WTC11 (cell line): Measurements from ENCODE around the gene TSPAN9.

ENCODE experiments used
- CREB1 ChIP-seq: sonication (generic); formaldehyde crosslinking; IDR thresholded peaks from 2 replicates; pipeline ENCODE4 v1.8.0; 2023; ENCODE audit warnings: mild to moderate bottlenecking, missing genetic modification reagents
- CTCF ChIP-seq: fragments of 200-600 bp; IDR thresholded peaks from 2 replicates; pipeline ENCODE4 v1.8.0; 2022; ENCODE audit warnings: antibody characterized with exemption
- MXD4 ChIP-seq: fragments of 250-450 bp; sonication (Bioruptor Pico); IDR thresholded peaks from 2 replicates; pipeline ENCODE4 v1.8.0; 2021; ENCODE audit warnings: mild to moderate bottlenecking, moderate library complexity, borderline replicate concordance
- TF ChIP-seq, protein P1 (sequence below): sonication (generic); formaldehyde crosslinking; IDR thresholded peaks from 2 replicates; pipeline ENCODE4 v1.8.1; 2022; ENCODE audit warnings: low read depth, missing genetic modification reagents, borderline replicate concordance
- TF ChIP-seq, protein P2 (sequence below): sonication (generic); formaldehyde crosslinking; IDR thresholded peaks from 2 replicates; pipeline ENCODE4 v1.8.1; 2023; ENCODE audit warnings: mild to moderate bottlenecking, missing genetic modification reagents

DNA sequence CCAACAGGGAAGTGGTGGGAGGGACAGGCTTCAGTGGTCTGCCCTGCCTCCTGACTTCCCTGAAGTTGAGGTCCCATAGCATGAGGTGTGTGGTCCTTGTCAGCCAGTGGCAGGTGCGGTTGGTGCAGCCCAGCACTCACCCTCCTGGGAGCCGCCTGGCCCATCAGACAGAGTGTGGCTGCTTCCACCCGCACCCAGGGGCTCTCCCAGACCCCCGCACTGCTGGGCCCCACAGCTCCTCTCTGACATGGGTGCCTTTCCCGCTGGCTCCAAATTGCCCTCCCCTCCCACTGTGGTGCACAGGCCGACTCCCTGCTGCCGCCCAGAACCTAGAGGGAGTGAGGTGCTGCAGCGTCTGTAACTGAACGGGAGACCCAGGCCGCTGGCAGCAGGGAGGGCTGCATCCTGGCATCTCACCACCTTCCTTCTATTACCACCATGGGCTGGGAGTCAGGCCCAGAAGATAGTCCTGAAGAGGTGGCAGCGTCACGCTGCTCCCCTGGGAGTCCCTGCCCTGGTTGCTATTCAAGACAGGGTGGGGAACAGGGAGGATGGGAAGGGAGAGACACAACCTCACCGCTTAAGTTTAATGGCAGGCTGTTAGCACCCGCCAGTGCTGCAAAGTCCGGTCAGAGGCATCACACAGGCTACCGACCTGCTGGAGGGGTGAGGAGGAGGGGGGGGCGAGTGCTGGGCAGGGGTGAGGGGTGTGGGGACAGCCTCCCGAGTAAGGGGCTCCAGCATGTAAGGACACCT is 233.3 kb downstream of the TSPAN9 start:
- TF ChIP-seq CTCF: no peak
- no peak for TF ChIP-seq CREB1 (CRISPR knock-in tag)
- TF ChIP-seq, protein P1, sequence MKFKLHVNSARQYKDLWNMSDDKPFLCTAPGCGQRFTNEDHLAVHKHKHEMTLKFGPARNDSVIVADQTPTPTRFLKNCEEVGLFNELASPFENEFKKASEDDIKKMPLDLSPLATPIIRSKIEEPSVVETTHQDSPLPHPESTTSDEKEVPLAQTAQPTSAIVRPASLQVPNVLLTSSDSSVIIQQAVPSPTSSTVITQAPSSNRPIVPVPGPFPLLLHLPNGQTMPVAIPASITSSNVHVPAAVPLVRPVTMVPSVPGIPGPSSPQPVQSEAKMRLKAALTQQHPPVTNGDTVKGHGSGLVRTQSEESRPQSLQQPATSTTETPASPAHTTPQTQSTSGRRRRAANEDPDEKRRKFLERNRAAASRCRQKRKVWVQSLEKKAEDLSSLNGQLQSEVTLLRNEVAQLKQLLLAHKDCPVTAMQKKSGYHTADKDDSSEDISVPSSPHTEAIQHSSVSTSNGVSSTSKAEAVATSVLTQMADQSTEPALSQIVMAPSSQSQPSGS (CRISPR knock-in tag): no peak
- TF ChIP-seq MXD4 (CRISPR knock-in tag): no peak
- TF ChIP-seq, protein P2, sequence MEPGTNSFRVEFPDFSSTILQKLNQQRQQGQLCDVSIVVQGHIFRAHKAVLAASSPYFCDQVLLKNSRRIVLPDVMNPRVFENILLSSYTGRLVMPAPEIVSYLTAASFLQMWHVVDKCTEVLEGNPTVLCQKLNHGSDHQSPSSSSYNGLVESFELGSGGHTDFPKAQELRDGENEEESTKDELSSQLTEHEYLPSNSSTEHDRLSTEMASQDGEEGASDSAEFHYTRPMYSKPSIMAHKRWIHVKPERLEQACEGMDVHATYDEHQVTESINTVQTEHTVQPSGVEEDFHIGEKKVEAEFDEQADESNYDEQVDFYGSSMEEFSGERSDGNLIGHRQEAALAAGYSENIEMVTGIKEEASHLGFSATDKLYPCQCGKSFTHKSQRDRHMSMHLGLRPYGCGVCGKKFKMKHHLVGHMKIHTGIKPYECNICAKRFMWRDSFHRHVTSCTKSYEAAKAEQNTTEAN (CRISPR knock-in tag): no peak
